ENCODE measurements around the gene CHMP5. TPM values are rescaled to one million over a fixed set of nuclear protein-coding genes. Genes with fewer than 3 reads are reported as not detected.
"Not testable (repeated sequence)": the region's sequence is repeated elsewhere in the genome, so short reads cannot be mapped to it uniquely, and the experiment has no call there.

Gene CHMP5
- total RNA-seq, 2 donors from 2014 or later, result 45.3 to 45.9 TPM

DNA sequence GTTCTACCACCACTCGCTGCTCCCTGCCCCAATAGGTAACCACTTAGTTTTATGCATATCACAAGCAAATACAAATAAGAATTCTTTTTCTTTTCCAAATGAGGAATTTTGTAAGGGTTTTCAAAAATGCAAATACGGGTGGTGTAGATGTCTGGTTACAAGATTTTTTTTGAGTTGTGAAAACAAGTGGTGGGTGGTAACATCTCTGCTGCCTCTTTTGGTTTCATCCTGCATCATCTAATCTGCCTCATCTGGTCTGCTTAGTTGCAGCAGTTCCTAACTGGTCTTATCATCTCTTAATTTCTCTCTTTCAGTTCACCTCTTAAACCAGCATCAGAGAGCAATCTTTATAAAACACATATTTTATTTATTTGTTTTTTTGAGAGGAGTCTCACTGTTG lies 30.7 kb downstream of the CHMP5 start:
- DNase-seq, result no peak
- ATAC-seq, result no peak
- intact Hi-C loops (cut with DNase I), result no loop called here

DNA sequence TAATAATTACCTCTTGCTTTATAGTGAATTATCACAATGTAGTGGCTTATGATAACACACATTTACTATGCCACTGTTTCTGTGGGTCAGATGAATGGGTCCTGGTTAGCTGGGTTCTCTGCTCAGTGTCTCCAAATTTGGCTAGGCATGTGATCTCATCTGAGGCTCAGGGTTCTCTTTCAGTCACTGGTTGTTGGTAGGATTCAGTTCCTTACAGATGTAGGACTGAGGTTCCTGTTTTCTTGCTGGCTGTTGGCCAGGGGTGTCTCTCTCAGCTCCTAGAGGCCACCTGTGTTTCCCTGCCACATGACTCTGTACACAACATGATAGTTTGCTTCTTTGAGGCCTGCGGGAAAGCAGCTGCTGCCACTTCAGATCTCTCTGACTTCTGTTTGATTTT lies 32.6 kb downstream of the CHMP5 start:
- ATAC-seq (peak; percentile 63), DNase-seq (no peak)
- intact Hi-C loops (cut with DNase I), result no loop called here

- peak in 1 of 2 donors; percentile 62 for ATAC-seq
- intact Hi-C loops (cut with DNase I), result no loop called here
Measured at GRCh38 chr9:33300546-33300945, 35.7 kb downstream of the CHMP5 start.

DNA sequence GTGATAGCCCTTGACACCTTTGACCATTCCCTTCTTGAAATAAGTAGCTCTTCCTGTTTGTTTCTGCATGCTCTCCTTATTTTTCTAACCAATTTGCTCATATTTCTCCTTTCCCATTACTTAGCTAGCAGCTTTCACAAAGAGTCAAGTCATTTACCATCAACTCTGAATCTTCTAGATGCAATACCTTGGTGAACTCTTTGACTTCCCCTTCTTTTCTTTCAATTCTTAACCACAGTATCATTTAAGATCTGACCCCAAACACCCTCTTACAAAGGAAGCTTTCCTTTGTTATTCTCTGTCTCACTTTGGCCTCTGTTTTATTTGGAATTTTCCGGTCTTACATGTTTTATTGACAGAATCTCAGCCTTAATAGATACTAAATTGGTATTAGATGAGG lies 39.5 kb downstream of the CHMP5 start:
- no peak for ATAC-seq
- DNase-seq, result no peak
- intact Hi-C loops (cut with DNase I), result no loop called here

More at GRCh38 chr9:33300546-33300945, 35.7 kb downstream of the CHMP5 start:
- no peak for DNase-seq

DNA sequence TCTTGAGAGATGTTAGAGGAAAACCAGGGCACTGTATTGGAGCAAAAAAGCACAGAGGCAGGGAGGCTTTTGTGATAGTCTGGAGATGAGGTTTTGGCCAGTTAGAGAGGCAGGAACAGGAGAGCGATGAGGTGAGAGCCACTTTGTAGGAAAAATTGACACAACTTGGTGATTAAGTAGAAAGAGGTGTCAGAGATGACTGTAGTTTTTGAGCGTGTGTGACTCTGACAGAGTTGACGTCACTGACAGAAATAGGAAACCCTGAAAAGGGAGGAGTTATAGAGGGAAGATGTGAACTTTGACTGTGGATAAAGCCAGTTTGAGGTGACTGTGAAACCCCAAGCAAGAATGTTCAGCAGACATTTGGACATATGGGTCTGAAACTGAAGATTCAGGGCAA lies 41.2 kb downstream of the CHMP5 start:
- no peak for DNase-seq
- ATAC-seq, result peak in 1 of 2 donors; percentile 50
- intact Hi-C loops (cut with DNase I), result no loop called here

GRCh38 chr9:33307067-33307466 lies 42.2 kb downstream of the CHMP5 start:
- DNase-seq, result no peak
- intact Hi-C loops (cut with DNase I), result no loop called here
- no peak for ATAC-seq

- ATAC-seq (no peak), DNase-seq (no peak)
- intact Hi-C loops (cut with DNase I), result no loop called here
Measured at GRCh38 chr9:33309903-33310302, 45.1 kb downstream of the CHMP5 start.

DNA sequence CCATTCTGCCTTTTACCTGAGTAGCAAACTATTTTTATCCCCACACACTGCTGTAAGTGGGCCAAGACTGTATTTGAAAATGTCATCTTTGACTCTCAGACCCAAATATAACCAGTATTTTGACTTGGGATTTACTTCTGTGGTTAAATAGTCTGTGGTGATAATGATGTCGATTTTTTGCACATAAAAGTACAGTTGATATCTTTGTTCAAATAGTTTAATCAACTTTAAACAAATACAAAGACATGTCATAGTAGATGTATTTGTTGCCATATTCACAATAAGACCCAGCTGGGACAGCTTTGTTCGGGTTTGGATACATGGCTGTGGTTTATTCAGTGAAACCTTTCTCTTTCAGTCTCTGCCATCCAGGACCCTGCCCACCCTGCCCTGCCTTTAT lies 45.9 kb downstream of the CHMP5 start:
- ATAC-seq (no peak), DNase-seq (no peak)
- intact Hi-C loops (cut with DNase I), result no loop called here

- intact Hi-C loops (cut with DNase I), result no loop called here
- DNase-seq, result no peak
- no peak for ATAC-seq
Measured at GRCh38 chr9:33311953-33312352, 47.1 kb downstream of the CHMP5 start.

GRCh38 chr9:33315371-33315770 lies 50.5 kb downstream of the CHMP5 start:
- no peak for ATAC-seq
- DNase-seq, result no peak
- intact Hi-C loops (cut with DNase I), result no loop called here

- intact Hi-C loops (cut with DNase I); DNase-seq; ATAC-seq: not testable (repeated sequence)
Measured at GRCh38 chr9:33317136-33317535, 52.3 kb downstream of the CHMP5 start.

DNA sequence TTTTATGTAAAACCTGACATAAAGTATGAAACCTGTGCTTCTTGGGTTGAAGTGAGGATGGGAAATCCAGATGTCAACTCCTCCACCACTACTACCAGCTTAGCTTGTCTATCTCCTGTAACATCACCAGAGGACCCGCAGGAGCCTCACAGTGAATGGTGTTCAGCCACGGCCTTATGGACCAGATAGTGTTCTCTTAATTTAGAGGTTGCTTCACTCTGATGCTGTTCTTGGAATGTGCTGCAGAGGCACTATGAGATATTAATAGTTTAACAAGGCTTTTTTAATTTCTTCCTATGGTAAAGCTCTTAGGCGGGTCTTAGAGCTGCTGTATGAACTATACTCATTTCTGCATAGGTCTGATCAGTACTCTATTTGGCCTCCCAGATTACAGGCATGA lies 53.4 kb downstream of the CHMP5 start:
- DNase-seq (no peak), ATAC-seq (peak in 1 of 2 donors; percentile 59)
- intact Hi-C loops (cut with DNase I), result no loop called here

- ATAC-seq (peak in 1 of 2 donors; percentile 53), DNase-seq (no peak)
- intact Hi-C loops (cut with DNase I), result no loop called here
Measured at GRCh38 chr9:33318781-33319180, 53.9 kb downstream of the CHMP5 start.

DNA sequence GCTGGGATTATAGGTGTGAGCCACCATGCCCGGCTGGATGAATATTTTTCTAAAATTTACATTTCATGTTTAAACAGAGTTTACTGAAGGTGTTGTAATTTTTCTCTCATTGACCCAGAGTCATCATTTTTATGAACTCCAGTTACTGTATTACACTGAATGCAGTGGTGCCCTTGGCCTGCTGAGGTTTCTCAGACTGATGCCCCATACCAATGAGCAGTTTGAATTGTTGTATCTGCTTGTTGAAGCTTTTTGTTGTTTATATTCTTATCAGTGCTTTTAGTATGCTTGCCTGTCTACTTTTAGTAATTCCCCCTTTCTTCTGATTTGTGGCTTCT lies 55.4 kb downstream of the CHMP5 start:
- intact Hi-C loops (cut with DNase I), result no loop called here
- ATAC-seq (peak; percentile 10 to 66), DNase-seq (no peak)

DNA sequence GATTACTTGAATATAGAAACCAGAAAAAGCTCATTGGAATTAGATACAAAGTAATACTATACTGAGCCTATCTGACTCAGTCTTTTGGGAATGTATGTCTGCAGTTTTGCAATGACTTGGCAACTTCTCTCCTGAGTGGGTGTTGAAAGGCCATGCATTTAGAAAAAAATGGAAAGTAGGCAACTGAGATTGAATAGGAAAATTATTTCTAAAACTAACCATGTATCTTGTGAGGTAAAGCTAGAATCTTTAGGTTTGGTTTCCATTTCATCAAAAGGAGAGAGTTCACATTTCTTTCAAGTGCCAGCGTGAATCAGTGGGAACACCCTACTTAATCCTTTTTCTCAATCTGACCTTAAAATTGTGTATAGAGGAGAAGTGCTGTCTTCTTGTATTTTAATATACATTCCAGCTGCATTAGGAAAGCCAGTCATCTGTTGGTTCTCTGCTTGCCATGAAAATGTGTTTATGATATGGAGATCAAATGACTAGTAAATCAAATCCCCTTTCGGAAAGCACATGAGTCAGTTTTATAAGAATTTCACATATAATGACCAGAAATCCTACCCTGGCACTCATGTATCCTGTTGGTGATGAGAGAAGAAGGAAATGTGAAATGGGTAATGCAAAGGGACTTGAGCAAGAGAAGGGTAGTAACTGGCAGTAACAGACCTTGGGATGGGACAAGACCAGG lies 55.9 kb downstream of the CHMP5 start:
- ATAC-seq, result peak; percentile 46 to 90
- intact Hi-C loops (cut with DNase I), result no loop called here
- no peak for DNase-seq

- intact Hi-C loops (cut with DNase I), result no loop called here
- ATAC-seq, result peak; percentile 88 to 93
- peak; percentile 23 for DNase-seq
Measured at GRCh38 chr9:33329117-33329563, 64.3 kb downstream of the CHMP5 start.

- ATAC-seq (peak in 1 of 2 donors; percentile 34), DNase-seq (no peak)
- intact Hi-C loops (cut with DNase I), result no loop called here
Measured at GRCh38 chr9:33329979-33330378, 65.1 kb downstream of the CHMP5 start.

GRCh38 chr9:33331377-33331891 lies 66.6 kb downstream of the CHMP5 start:
- DNase-seq (no peak), ATAC-seq (no peak)
- intact Hi-C loops (cut with DNase I), result no loop called here
